PC-3 (cell line): ENCODE measurements around the gene TEAD3. TPM values are rescaled to one million over a fixed set of nuclear protein-coding genes. Genes with fewer than 3 reads are reported as not detected.

Experiments used
- ATAC-seq: fragments of 200-7000 bp; cut with Tn5 transposase; 2 replicates; pipeline ENCODE4 v1.9.1; 2020; ENCODE audit warnings: mild to moderate bottlenecking, moderate library complexity
- BruUV-seq: library from RNA; stranded (reverse); fragments of 400-500 nt; replicated peaks from 2 replicates; lab custom pipeline; 2021; lab: Mats Ljungman, UMichigan
- CTCF ChIA-PET: fragments of 300-600 bp; sonication (Branson Sonifier 250); formaldehyde crosslinking; loops from one replicate; lab custom pipeline; 2022; ENCODE audit warnings: antibody characterized with exemption; lab: Charles Lee
- POLR2A ChIA-PET: fragments of 300-600 bp; sonication (Branson Sonifier 250); formaldehyde crosslinking; loops from one replicate; lab custom pipeline; 2022; ENCODE audit warnings: antibody characterized with exemption; ENCODE audit not compliant: unreplicated experiment; lab: Charles Lee
- DNase-seq: peaks from one replicate; pipeline ENCODE4 v3.0.0-alpha.2; 2015
- H2AFZ ChIP-seq: fragments of 300-600 bp; sonication (generic); 2 replicates; pipeline ENCODE4 v1.6.0; 2016; ENCODE audit warnings: antibody characterized with exemption, low read length
- H3F3A ChIP-seq: fragments of 300-600 bp; sonication (generic); one replicate; pipeline ENCODE4 v1.6.0; 2017; ENCODE audit warnings: antibody characterized with exemption, low read length, control low read depth, mild to moderate bottlenecking; ENCODE audit not compliant: unreplicated experiment
- H3K27ac ChIP-seq: fragments of 300-600 bp; sonication (generic); 2 replicates; pipeline ENCODE4 v1.5.1; 2016; ENCODE audit warnings: mild to moderate bottlenecking, low read length
- H3K27me3 ChIP-seq: fragments of 300-600 bp; sonication (generic); 2 replicates; pipeline ENCODE4 v1.6.1; 2016; ENCODE audit warnings: low read length, mixed read lengths
- H3K36me3 ChIP-seq: fragments of 300-600 bp; sonication (generic); 2 replicates; pipeline ENCODE4 v1.6.1; 2016; ENCODE audit warnings: low read depth, mixed run types, low read length, mixed read lengths
- H3K4me1 ChIP-seq: fragments of 300-600 bp; sonication (generic); 2 replicates; pipeline ENCODE4 v1.5.1; 2016; ENCODE audit warnings: low read length; ENCODE audit not compliant: insufficient read depth
- H3K4me2 ChIP-seq: fragments of 300-600 bp; sonication (generic); 2 replicates; pipeline ENCODE4 v1.6.0; 2016; ENCODE audit warnings: low read length
- H3K4me3 ChIP-seq: fragments of 300-600 bp; sonication (generic); 2 replicates; pipeline ENCODE4 v1.5.1; 2016; ENCODE audit warnings: mild to moderate bottlenecking, low read length, mixed read lengths
- H3K79me2 ChIP-seq: fragments of 300-600 bp; sonication (generic); 2 replicates; pipeline ENCODE4 v1.6.1; 2017; ENCODE audit warnings: low read length, mixed read lengths
- H3K9ac ChIP-seq: fragments of 300-600 bp; sonication (generic); 2 replicates; pipeline ENCODE4 v1.6.0; 2016; ENCODE audit warnings: mild to moderate bottlenecking, low read length
- H3K9me2 ChIP-seq: fragments of 300-600 bp; sonication (generic); replicated peaks from 2 replicates; pipeline ENCODE4 v1.6.1; 2016; ENCODE audit warnings: mixed run types, low read length, mixed read lengths
- H3K9me3 ChIP-seq: fragments of 300-600 bp; sonication (generic); 2 replicates; pipeline ENCODE4 v1.6.1; 2016; ENCODE audit warnings: low read length, mixed read lengths
- H4K20me1 ChIP-seq: fragments of 300-600 bp; sonication (generic); 2 replicates; pipeline ENCODE4 v1.6.1; 2016; ENCODE audit warnings: low read length, mixed read lengths
- EZH2 ChIP-seq: fragments of 300-600 bp; sonication (generic); IDR thresholded peaks from one replicate; pipeline ENCODE4 v1.6.1; 2017; ENCODE audit warnings: antibody characterized with exemption, mild to moderate bottlenecking, low read length; ENCODE audit not compliant: unreplicated experiment
- EZH2phosphoT487 ChIP-seq: fragments of 300-600 bp; sonication (generic); IDR thresholded peaks from 2 replicates; pipeline ENCODE4 v1.6.1; 2018; ENCODE audit warnings: mild to moderate bottlenecking, antibody characterized with exemption, low read length, borderline replicate concordance
- intact Hi-C: fragments of 100-400 bp; cut with micrococcal nuclease; formaldehyde crosslinking; loops from 2 replicates; pipeline ENCODE4 v1.9.0; 2023
- total RNA-seq: library from RNA; depleted of rRNA; stranded (reverse); fragments of >200 nt; gene quantifications from 2 replicates; pipeline ENCODE4 v1.2.3, GENCODE V29; 2014
- TF ChIP-seq, protein P1 (sequence below): fragments of 300-600 bp; sonication (generic); conservative IDR thresholded peaks from 2 replicates; pipeline ENCODE4 v1.5.1; 2017; ENCODE audit warnings: antibody characterized with exemption, low read depth, mild to moderate bottlenecking, low read length

The TEAD3 gene
- total RNA-seq, 1 experiment from 2014 or later: 9.2 TPM

DNA sequence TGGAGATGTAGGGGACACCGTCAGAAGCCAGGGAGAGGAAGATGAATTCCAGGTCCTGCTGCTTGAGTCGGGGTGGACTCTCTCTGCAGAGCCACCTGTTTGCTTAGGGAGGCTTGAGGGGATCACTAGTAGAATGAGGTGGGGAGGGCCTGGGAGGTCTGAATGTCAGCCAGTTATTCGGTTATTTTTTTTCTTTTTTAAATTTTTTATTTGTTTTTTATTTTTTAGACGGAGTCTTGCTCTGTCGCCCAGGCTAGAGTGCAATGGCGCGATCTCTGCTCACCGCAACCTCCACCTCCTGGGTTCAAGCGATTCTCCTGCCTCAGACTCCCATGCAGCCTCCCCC is 8.4 kb downstream of the TEAD3 start:
- H2AFZ ChIP-seq: peak overlapping the region; percentile 41; the same call in 1 of the 2 replicates
- peaks cover 23% of the 10 kb centered on the region for H3K79me2 ChIP-seq
- intact Hi-C loops: no loop called here
- DNase-seq (no peak), ATAC-seq (no peak)
- H3K27ac ChIP-seq: peak overlapping the region; percentile 62
- no peak overlapping the region for H3K9ac ChIP-seq
- BruUV-seq: no TSS peak
- no peaks in the 10 kb centered on the region for H3K9me3 ChIP-seq
- H3K9me2 ChIP-seq: no peaks in the 10 kb centered on the region
- no peak overlapping the region for H3K4me3 ChIP-seq
- H3K27me3 ChIP-seq: no peaks in the 10 kb centered on the region
- no peaks in the 10 kb centered on the region for H3F3A ChIP-seq
- ChIA-PET POLR2A (no interaction called here), CTCF (no interaction called here)
- no peaks in the 10 kb centered on the region for H3K36me3 ChIP-seq
- no peaks in the 10 kb centered on the region; the same call in 1 of the 2 replicates for H4K20me1 ChIP-seq
- H3K4me1 ChIP-seq: peaks cover 48% of the 10 kb centered on the region
- peak overlapping the region; percentile 60 for H3K4me2 ChIP-seq
- TF ChIP-seq, protein P1, sequence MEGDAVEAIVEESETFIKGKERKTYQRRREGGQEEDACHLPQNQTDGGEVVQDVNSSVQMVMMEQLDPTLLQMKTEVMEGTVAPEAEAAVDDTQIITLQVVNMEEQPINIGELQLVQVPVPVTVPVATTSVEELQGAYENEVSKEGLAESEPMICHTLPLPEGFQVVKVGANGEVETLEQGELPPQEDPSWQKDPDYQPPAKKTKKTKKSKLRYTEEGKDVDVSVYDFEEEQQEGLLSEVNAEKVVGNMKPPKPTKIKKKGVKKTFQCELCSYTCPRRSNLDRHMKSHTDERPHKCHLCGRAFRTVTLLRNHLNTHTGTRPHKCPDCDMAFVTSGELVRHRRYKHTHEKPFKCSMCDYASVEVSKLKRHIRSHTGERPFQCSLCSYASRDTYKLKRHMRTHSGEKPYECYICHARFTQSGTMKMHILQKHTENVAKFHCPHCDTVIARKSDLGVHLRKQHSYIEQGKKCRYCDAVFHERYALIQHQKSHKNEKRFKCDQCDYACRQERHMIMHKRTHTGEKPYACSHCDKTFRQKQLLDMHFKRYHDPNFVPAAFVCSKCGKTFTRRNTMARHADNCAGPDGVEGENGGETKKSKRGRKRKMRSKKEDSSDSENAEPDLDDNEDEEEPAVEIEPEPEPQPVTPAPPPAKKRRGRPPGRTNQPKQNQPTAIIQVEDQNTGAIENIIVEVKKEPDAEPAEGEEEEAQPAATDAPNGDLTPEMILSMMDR: no peak
- no peak for TF ChIP-seq EZH2
- no peak for TF ChIP-seq EZH2phosphoT487

DNA sequence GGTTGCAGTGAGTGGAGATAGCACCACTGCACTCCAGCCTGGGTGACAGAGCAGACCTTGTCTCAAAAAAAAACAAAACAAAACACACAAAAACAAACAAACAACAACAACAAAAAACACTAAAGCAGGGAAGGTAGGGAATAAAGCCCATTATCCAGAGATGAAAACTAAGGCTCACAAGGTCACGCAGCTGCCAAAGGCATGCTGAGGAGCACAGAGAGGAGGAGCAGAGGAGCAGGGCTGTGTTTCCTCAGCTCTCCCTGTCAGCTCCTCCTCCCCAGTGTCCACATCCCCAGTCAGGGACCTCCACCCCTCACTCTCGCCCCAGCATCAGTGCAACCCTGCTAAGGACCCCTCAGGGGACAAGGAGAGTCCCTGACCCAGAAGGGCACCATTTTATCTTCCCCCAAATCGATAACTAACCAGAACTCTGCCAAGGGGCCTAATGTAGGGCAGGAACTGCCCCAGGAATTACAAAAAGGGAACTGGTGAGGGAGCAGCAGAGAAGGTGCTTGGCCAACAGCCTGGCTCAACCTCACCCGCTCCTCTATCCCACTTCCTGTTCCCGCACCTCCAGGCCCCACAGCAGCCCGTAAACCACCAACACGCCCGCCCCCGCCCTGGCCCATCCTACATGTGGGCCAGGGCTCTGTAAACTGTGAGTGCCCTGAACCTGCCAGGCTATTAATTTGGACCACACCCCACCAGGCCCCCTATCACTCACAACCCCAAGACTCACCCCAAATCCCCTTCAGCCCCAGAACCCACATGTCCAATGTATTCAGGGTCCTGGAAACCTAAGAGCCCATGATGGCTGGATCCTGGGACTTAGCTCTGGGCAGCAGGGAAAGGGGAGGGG is 9.0 kb downstream of the TEAD3 start:
- CTCF ChIA-PET: no interaction called here
- Histone ChIP-seq H3K27me3 (no peaks in the 10 kb centered on the region), H3K4me1 (peaks cover 48% of the 10 kb centered on the region), H2AFZ (peak overlapping the region; percentile 41), H3K4me3 (no peak overlapping the region; the same call in 1 of the 2 replicates), H3K9me2 (no peaks in the 10 kb centered on the region), H3K36me3 (no peaks in the 10 kb centered on the region), H3K27ac (peak overlapping the region; percentile 62), H3K4me2 (peak overlapping the region; percentile 60), H3K9me3 (no peaks in the 10 kb centered on the region), H4K20me1 (no peaks in the 10 kb centered on the region), H3K9ac (no peak overlapping the region), H3K79me2 (peaks cover 16% of the 10 kb centered on the region), H3F3A (no peaks in the 10 kb centered on the region)
- TF ChIP-seq EZH2: no peak
- TF ChIP-seq EZH2phosphoT487: no peak
- TF ChIP-seq, protein P1: no peak
- intact Hi-C loops: no loop called here
- POLR2A ChIA-PET: no interaction called here
- ATAC-seq (peak; percentile 23), DNase-seq (peak; percentile 48)
- no TSS peak for BruUV-seq
